ENCODE data around the gene IFNAR1. TPM values are rescaled to one million over a fixed set of nuclear protein-coding genes. Genes with fewer than 3 reads are reported as not detected.

Gene IFNAR1
- total and polyA plus RNA-seq, 2 of the 4 experiments (the other 2 are of a cell fraction) = 7.8 to 9.9 TPM

DNA sequence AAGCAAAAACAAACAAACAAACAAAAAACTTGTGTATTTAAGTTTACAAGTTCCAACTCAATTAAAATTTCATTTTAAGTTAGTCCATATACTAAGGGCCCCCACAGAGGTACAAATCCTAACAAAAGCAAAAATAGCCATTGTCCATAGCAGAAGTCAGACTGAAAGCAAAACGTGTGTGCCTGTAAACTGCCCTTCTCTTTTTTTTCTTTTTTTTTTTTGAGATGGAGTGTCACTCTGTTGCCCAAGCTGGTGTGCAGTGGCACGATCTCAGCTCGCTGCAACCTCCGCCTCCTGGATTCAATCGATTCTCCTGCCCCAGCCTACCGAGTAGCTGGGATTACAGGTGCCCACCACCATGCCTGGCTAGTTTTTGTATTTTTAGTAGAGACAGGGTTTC is 66.9 kb downstream of the IFNAR1 start:
- ATAC-seq (ENCODE audit: low read depth) = no peak
- in situ Hi-C loops (cut with MboI; ENCODE audit: low sequenced_read_pairs) = no loop called here

More for the DNA sequence above, 66.9 kb downstream of the IFNAR1 start:
- no peak overlapping the region for H3K4me2 ChIP-seq (ENCODE audit: low read depth, low read length)
- CTCF ChIA-PET = no interaction called here
- no peak overlapping the region for H3K27ac ChIP-seq (ENCODE audit: insufficient read depth, low read length)
- H3K9ac ChIP-seq (ENCODE audit: low read depth, low read length) = no peak overlapping the region
- H2AK5ac ChIP-seq (ENCODE audit: low read depth, low read length) = no peak overlapping the region
- intact Hi-C loops (cut with micrococcal nuclease) (no loop called here), dilution Hi-C loops (cut with HindIII; ENCODE audit: low sequenced_read_pairs, unreplicated experiment) (no loop called here)
- H4K8ac ChIP-seq (ENCODE audit: low read depth in 2 of 2, low read length in 2 of 2) = no peak overlapping the region
- H3K4ac ChIP-seq (ENCODE audit: low read depth, low read length) = no peak overlapping the region
- no peak overlapping the region for H4K91ac ChIP-seq (ENCODE audit: insufficient read depth, low read depth, low read length)
- no peaks in the 10 kb centered on the region for H4K20me1 ChIP-seq (ENCODE audit: insufficient read depth, low read length)
- POLR2A ChIA-PET (ENCODE audit: unreplicated experiment) = no interaction called here
- no peak overlapping the region for H2BK20ac ChIP-seq (ENCODE audit: low read depth, low read length)
- no peak overlapping the region for H2BK120ac ChIP-seq (ENCODE audit: low read depth, low read length)
- no peaks in the 10 kb centered on the region; the same call in 1 of the 2 replicates for H3K9me1 ChIP-seq (ENCODE audit: insufficient read depth, low read length)
- no peak overlapping the region for H4K5ac ChIP-seq (ENCODE audit: low read depth, low read length)
- no peak overlapping the region for H2AK9ac ChIP-seq (replicated peaks; ENCODE audit: low read depth, low read length, poor library complexity)
- peaks cover 8% of the 10 kb centered on the region for H3K4me1 ChIP-seq (ENCODE audit: control insufficient read depth, insufficient read depth, low read length)
- no peak overlapping the region for H2BK5ac ChIP-seq (ENCODE audit: low read depth, low read length, poor library complexity, severe bottlenecking)
- H2AFZ ChIP-seq (replicated peaks; ENCODE audit: low read length, poor library complexity) = no peak overlapping the region
- no peak overlapping the region for H2BK15ac ChIP-seq (ENCODE audit: low read depth, low read length)
- no peak overlapping the region for H3K18ac ChIP-seq (ENCODE audit: low read depth, low read length)
- H3K79me1 ChIP-seq (ENCODE audit: low read depth in 1 of 2, low read length in 2 of 2) = no peaks in the 10 kb centered on the region
- BruUV-seq (replicated peaks) = no TSS peak
- WGBS, 2 experiments (ENCODE audit: extremely low coverage in 2 of 2, insufficient read length in 1 of 2) = 40% methylated on average over 1 of the region's 6 CpGs; no CpG with 5 or more reads in 1 of the 2 experiments
- no peak overlapping the region for H3K14ac ChIP-seq (replicated peaks; ENCODE audit: low read depth, low read length)
- H3K9me3 ChIP-seq (ENCODE audit: control insufficient read depth, insufficient read depth, low read length) = no peaks in the 10 kb centered on the region
- TF ChIP-seq NFE2L2 (IDR thresholded peaks at IDR 0.05; ENCODE audit: low read depth, low read length) (no peak), POLR2A (IDR thresholded peaks at IDR 0.05; ENCODE audit: low read depth, low read length) (no peak), CHD1 (IDR thresholded peaks at IDR 0.05; ENCODE audit: low read depth, low read length) (no peak), MXI1 (IDR thresholded peaks at IDR 0.05; ENCODE audit: borderline replicate concordance, low read depth, low read length) (no peak), FOS (IDR thresholded peaks at IDR 0.05; ENCODE audit: low read depth, low read length) (no peak), MAZ (IDR thresholded peaks at IDR 0.05; ENCODE audit: borderline replicate concordance, low read depth, low read length) (no peak), SMC3 (IDR thresholded peaks at IDR 0.05; ENCODE audit: low read depth, low read length) (no peak), MAFK (IDR thresholded peaks at IDR 0.05; ENCODE audit: low read depth, low read length) (no peak), BHLHE40 (IDR thresholded peaks at IDR 0.05; ENCODE audit: low read depth, low read length) (no peak)
- TF ChIP-seq, protein P1, sequence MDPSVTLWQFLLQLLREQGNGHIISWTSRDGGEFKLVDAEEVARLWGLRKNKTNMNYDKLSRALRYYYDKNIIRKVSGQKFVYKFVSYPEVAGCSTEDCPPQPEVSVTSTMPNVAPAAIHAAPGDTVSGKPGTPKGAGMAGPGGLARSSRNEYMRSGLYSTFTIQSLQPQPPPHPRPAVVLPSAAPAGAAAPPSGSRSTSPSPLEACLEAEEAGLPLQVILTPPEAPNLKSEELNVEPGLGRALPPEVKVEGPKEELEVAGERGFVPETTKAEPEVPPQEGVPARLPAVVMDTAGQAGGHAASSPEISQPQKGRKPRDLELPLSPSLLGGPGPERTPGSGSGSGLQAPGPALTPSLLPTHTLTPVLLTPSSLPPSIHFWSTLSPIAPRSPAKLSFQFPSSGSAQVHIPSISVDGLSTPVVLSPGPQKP (IDR thresholded peaks at IDR 0.05; ENCODE audit: borderline replicate concordance, low read depth, low read length) = no peak
- TF ChIP-seq, protein P2, sequence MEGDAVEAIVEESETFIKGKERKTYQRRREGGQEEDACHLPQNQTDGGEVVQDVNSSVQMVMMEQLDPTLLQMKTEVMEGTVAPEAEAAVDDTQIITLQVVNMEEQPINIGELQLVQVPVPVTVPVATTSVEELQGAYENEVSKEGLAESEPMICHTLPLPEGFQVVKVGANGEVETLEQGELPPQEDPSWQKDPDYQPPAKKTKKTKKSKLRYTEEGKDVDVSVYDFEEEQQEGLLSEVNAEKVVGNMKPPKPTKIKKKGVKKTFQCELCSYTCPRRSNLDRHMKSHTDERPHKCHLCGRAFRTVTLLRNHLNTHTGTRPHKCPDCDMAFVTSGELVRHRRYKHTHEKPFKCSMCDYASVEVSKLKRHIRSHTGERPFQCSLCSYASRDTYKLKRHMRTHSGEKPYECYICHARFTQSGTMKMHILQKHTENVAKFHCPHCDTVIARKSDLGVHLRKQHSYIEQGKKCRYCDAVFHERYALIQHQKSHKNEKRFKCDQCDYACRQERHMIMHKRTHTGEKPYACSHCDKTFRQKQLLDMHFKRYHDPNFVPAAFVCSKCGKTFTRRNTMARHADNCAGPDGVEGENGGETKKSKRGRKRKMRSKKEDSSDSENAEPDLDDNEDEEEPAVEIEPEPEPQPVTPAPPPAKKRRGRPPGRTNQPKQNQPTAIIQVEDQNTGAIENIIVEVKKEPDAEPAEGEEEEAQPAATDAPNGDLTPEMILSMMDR (conservative IDR thresholded peaks at IDR 0.05; ENCODE audit: low read depth, low read length) = no peak
- TF ChIP-seq, protein P3, sequence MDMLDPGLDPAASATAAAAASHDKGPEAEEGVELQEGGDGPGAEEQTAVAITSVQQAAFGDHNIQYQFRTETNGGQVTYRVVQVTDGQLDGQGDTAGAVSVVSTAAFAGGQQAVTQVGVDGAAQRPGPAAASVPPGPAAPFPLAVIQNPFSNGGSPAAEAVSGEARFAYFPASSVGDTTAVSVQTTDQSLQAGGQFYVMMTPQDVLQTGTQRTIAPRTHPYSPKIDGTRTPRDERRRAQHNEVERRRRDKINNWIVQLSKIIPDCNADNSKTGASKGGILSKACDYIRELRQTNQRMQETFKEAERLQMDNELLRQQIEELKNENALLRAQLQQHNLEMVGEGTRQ (IDR thresholded peaks at IDR 0.05; ENCODE audit: low read depth, low read length) = no peak
- H3K4me3 ChIP-seq (ENCODE audit: insufficient read depth, low read depth, low read length) = no peak overlapping the region
- H3K27me3 ChIP-seq (ENCODE audit: control insufficient read depth, insufficient read depth, low read length) = peaks cover 6% of the 10 kb centered on the region
- DNase-seq = no peak
- no peak overlapping the region for H3K56ac ChIP-seq (ENCODE audit: extremely low read depth, insufficient read depth, low read length)
- H3K23ac ChIP-seq (ENCODE audit: low read depth, low read length) = no peak overlapping the region
- H3K36me3 ChIP-seq (ENCODE audit: control insufficient read depth, insufficient read depth, low read length) = no peaks in the 10 kb centered on the region

Data from IMR-90 (cell line).